ENCODE results near the gene DNAH6. TPM values are rescaled to one million over a fixed set of nuclear protein-coding genes. Genes with fewer than 3 reads are reported as not detected.

DNAH6 gene
- total RNA-seq, 1 experiment from 2014 or later: 0.26 TPM

- Histone ChIP-seq H3K14ac (ENCODE audit: insufficient read depth, low read length) (no peak overlapping the region), H3K27me3 (ENCODE audit: insufficient read depth, low read length) (no peaks in the 10 kb centered on the region), H3K18ac (ENCODE audit: insufficient read length, low read depth, low read length) (no peak overlapping the region), H2BK12ac (ENCODE audit: insufficient read length, low read depth, low read length) (no peak overlapping the region), H3T11ph (ENCODE audit: low read length) (no peak overlapping the region), H3K56ac (ENCODE audit: insufficient read length, low read depth, low read length) (no peak overlapping the region), H4K5ac (ENCODE audit: insufficient read length, low read depth, low read length) (no peak overlapping the region), H3K23ac (ENCODE audit: insufficient read length, low read depth, low read length) (no peak overlapping the region), H2AFZ (ENCODE audit: low read length) (no peak overlapping the region), H2BK15ac (ENCODE audit: low read depth, low read length) (no peak overlapping the region), H2BK5ac (ENCODE audit: insufficient read length, low read length) (no peak overlapping the region), H3K79me2 (ENCODE audit: insufficient read depth, low read length) (no peaks in the 10 kb centered on the region), H3K4me2 (ENCODE audit: insufficient read depth, insufficient read length, low read length) (no peak overlapping the region), H3K79me1 (ENCODE audit: insufficient read depth, low read depth, low read length, poor library complexity, severe bottlenecking) (no peaks in the 10 kb centered on the region), H3K9ac (ENCODE audit: extremely low read depth, insufficient read length, low read length) (no peak overlapping the region), H3K23me2 (ENCODE audit: insufficient read length, low read depth, low read length, poor library complexity, severe bottlenecking) (no peaks in the 10 kb centered on the region), H2BK120ac (ENCODE audit: low read depth, low read length, poor library complexity, severe bottlenecking) (no peak overlapping the region), H4K8ac (replicated peaks; ENCODE audit: insufficient read length, low read depth, low read length) (no peak overlapping the region), H2BK20ac (ENCODE audit: low read depth, low read length, poor library complexity, severe bottlenecking) (no peak overlapping the region), H3K9me3 (ENCODE audit: control insufficient read depth, low read depth, low read length) (no peaks in the 10 kb centered on the region), H4K20me1 (ENCODE audit: control insufficient read depth, insufficient read depth, insufficient read length) (no peaks in the 10 kb centered on the region), H3K27ac (ENCODE audit: insufficient read length, low read depth, low read length) (no peak overlapping the region), H2AK5ac (ENCODE audit: insufficient read length, low read length) (no peak overlapping the region), H3K4ac (ENCODE audit: low read depth, low read length) (no peak overlapping the region), H4K91ac (ENCODE audit: insufficient read length, low read depth, low read length) (no peak overlapping the region), H3K4me1 (ENCODE audit: insufficient read depth, low read length) (no peaks in the 10 kb centered on the region)
- Mint-ChIP-seq H3K4me3 (no peak overlapping the region), H3K4me1 (peaks cover 0 to 4% of the 10 kb centered on the region in 2 experiments; a peak in 1 of 4 replicates), H3K36me3 (ENCODE audit: insufficient read depth in 1 of 3, low read depth in 3 of 3) (no peaks in the 10 kb centered on the region), H3K27me3 (ENCODE audit: low read depth) (no peaks in the 10 kb centered on the region), H3K9me3 (peaks cover 1 to 2% of the 10 kb centered on the region in 2 experiments; a peak in 4 of 5 replicates), H3K27ac (no peak overlapping the region)
- no peak for DNase-seq
- WGBS (ENCODE audit: extremely low coverage, insufficient read length, low lambda C conversion rate): no CpG with 5 or more reads among the region's 4 CpGs
- TF ChIP-seq, protein P1, sequence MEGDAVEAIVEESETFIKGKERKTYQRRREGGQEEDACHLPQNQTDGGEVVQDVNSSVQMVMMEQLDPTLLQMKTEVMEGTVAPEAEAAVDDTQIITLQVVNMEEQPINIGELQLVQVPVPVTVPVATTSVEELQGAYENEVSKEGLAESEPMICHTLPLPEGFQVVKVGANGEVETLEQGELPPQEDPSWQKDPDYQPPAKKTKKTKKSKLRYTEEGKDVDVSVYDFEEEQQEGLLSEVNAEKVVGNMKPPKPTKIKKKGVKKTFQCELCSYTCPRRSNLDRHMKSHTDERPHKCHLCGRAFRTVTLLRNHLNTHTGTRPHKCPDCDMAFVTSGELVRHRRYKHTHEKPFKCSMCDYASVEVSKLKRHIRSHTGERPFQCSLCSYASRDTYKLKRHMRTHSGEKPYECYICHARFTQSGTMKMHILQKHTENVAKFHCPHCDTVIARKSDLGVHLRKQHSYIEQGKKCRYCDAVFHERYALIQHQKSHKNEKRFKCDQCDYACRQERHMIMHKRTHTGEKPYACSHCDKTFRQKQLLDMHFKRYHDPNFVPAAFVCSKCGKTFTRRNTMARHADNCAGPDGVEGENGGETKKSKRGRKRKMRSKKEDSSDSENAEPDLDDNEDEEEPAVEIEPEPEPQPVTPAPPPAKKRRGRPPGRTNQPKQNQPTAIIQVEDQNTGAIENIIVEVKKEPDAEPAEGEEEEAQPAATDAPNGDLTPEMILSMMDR (conservative IDR thresholded peaks at IDR 0.05): no peak
Measured at GRCh38 chr2:84603911-84604310, 87.6 kb downstream of the DNAH6 start.
